Right cardiac atrium (tissue), 5 donors: ENCODE measurements around the gene NFS1. TPM values are rescaled to one million over a fixed set of nuclear protein-coding genes. Genes with fewer than 3 reads are reported as not detected.

Experiments used
- ATAC-seq, 2 donors: fragments of 200-7000 bp; cut with Tn5 transposase; one replicate each; pipeline versions ENCODE4 v1.8.0 to v1.9.1; 2020; ENCODE audit warnings: moderate library complexity in 2 of 2, mild to moderate bottlenecking in 1 of 2
- DNase-seq, 3 donors: peaks; one replicate each; pipeline ENCODE4 v3.0.0-alpha.2; 2020
- H3K27ac ChIP-seq: one replicate; pipeline ENCODE4 v1.5.1; 2013; ENCODE audit warnings: mild to moderate bottlenecking, low read length, control low read depth, moderate library complexity
- H3K27me3 ChIP-seq: one replicate; pipeline ENCODE4 v1.6.1; 2013; ENCODE audit not compliant: control insufficient read depth, insufficient read depth
- H3K4me1 ChIP-seq: one replicate; pipeline ENCODE4 v1.6.1; 2013; ENCODE audit warnings: low read length; ENCODE audit not compliant: control insufficient read depth, insufficient read depth
- H3K4me3 ChIP-seq: one replicate; pipeline ENCODE4 v1.5.1; 2013; ENCODE audit warnings: low read length, control low read depth
- H3K9me3 ChIP-seq: one replicate; pipeline ENCODE4 v1.6.1; 2013; ENCODE audit warnings: low read length; ENCODE audit not compliant: control insufficient read depth
- WGBS: extraction: QIAGEN DNeasy Blood & Tissue Kit; methylation state at CpG from one replicate; pipeline ENCODE4 v1.1.7; 2013; 5-methylcytosine and 5-hydroxymethylcytosine counted together
- intact Hi-C, 4 donors: fragments of 100-400 bp; cut with DNase I; formaldehyde crosslinking; loops; one replicate each; pipeline versions ENCODE4 v1.11.0 to v1.14.0; 2022 to 2023
- polyA plus RNA-seq: library from polyadenylated mRNA; stranded (reverse); fragments of 200-250 nt; gene quantifications from one replicate; pipeline ENCODE4 v1.2.3, GENCODE V29; 2013
- total RNA-seq, 4 donors: library from RNA; stranded (reverse); fragmentation: NEBNext Ultra II Directional; extraction: Animal tissue kit (Norgen Biotek cat#: 25700); gene quantifications; one replicate each; pipeline ENCODE4 v1.2.1, GENCODE V29; 2021
- donor health status: healthy with polysubstance abuse.
- donor health status: DM: no; HTN: yes; CAD: no.
- donor health status: DM: no; HTN: no; CAD: no.
- donor health status: DM: no; HTN: yes; CAD: no; lungs with severe emphysema.
- donor health status: DM: yes; HTN: yes; CAD: no.

NFS1 gene
- total and polyA plus RNA-seq, 5 donors: 29.2 to 41.7 (median 36.5) TPM

- WGBS: 76% methylated on average over 3 of the region's 3 CpGs
- no peaks in the 10 kb centered on the region for H3K9me3 ChIP-seq
- DNase-seq (no peak), ATAC-seq (no peak)
- H3K4me1 ChIP-seq: peaks cover 5% of the 10 kb centered on the region
- H3K4me3 ChIP-seq: no peak overlapping the region
- no peaks in the 10 kb centered on the region for H3K27me3 ChIP-seq
- H3K27ac ChIP-seq: no peak overlapping the region
- intact Hi-C loops: no loop called here
These were observed 48.5 kb downstream of the NFS1 start for GRCh38 chr20:35650632-35651031.

- no peak overlapping the region for H3K4me3 ChIP-seq
- no peak for ATAC-seq
- peaks cover 4% of the 10 kb centered on the region for H3K4me1 ChIP-seq
- intact Hi-C loops: no loop called here
- no peaks in the 10 kb centered on the region for H3K9me3 ChIP-seq
- no peaks in the 10 kb centered on the region for H3K27me3 ChIP-seq
- DNase-seq: no peak
- no peak overlapping the region for H3K27ac ChIP-seq
These were observed 50.3 kb downstream of the NFS1 start for GRCh38 chr20:35648836-35649235.

GRCh38 chr20:35644806-35645205 is 54.3 kb downstream of the NFS1 start:
- peaks cover 4% of the 10 kb centered on the region for H3K4me1 ChIP-seq
- no peaks in the 10 kb centered on the region for H3K27me3 ChIP-seq
- no peak overlapping the region for H3K27ac ChIP-seq
- DNase-seq (no peak), ATAC-seq (no peak)
- 85% methylated on average over 2 of the region's 2 CpGs for WGBS
- no peaks in the 10 kb centered on the region for H3K9me3 ChIP-seq
- intact Hi-C loops: no loop called here
- no peak overlapping the region for H3K4me3 ChIP-seq

- Histone ChIP-seq H3K9me3 (no peaks in the 10 kb centered on the region), H3K4me3 (no peak overlapping the region), H3K4me1 (peaks cover 4% of the 10 kb centered on the region), H3K27me3 (no peaks in the 10 kb centered on the region), H3K27ac (no peak overlapping the region)
- ATAC-seq (no peak), DNase-seq (no peak)
- intact Hi-C loops: no loop called here
- WGBS: 93% methylated on average over 7 of the region's 7 CpGs
These were observed 56.1 kb downstream of the NFS1 start for GRCh38 chr20:35643045-35643444.

GRCh38 chr20:35641743-35642142 is 57.4 kb downstream of the NFS1 start:
- Histone ChIP-seq H3K4me1 (peaks cover 8% of the 10 kb centered on the region), H3K9me3 (no peaks in the 10 kb centered on the region), H3K4me3 (no peak overlapping the region), H3K27me3 (no peaks in the 10 kb centered on the region), H3K27ac (no peak overlapping the region)
- ATAC-seq: no peak
- 88% methylated on average over 4 of the region's 4 CpGs for WGBS
- DNase-seq: no peak
- intact Hi-C loops: no loop called here

GRCh38 chr20:35640724-35641123 is 58.4 kb downstream of the NFS1 start:
- Histone ChIP-seq H3K9me3 (no peaks in the 10 kb centered on the region), H3K4me3 (no peak overlapping the region), H3K27ac (no peak overlapping the region), H3K27me3 (no peaks in the 10 kb centered on the region), H3K4me1 (peaks cover 9% of the 10 kb centered on the region)
- WGBS: 71% methylated on average over 3 of the region's 3 CpGs
- ATAC-seq (no peak), DNase-seq (no peak)
- intact Hi-C loops: no loop called here

GRCh38 chr20:35638751-35639150 is 60.4 kb downstream of the NFS1 start:
- Histone ChIP-seq H3K4me3 (no peak overlapping the region), H3K4me1 (peaks cover 14% of the 10 kb centered on the region), H3K27ac (no peak overlapping the region), H3K27me3 (no peaks in the 10 kb centered on the region), H3K9me3 (no peaks in the 10 kb centered on the region)
- DNase-seq (no peak), ATAC-seq (no peak)
- WGBS: 50% methylated on average over 2 of the region's 2 CpGs
- intact Hi-C loops: no loop called here

- intact Hi-C loops: no loop called here
- ATAC-seq (no peak), DNase-seq (no peak)
- no peak overlapping the region for H3K4me3 ChIP-seq
- H3K27me3 ChIP-seq: no peaks in the 10 kb centered on the region
- no peak overlapping the region for H3K27ac ChIP-seq
- no peaks in the 10 kb centered on the region for H3K9me3 ChIP-seq
- H3K4me1 ChIP-seq: peaks cover 14% of the 10 kb centered on the region
- 86% methylated on average over 6 of the region's 6 CpGs for WGBS
These were observed 61.9 kb downstream of the NFS1 start for GRCh38 chr20:35637276-35637675.

GRCh38 chr20:35636095-35636494 is 63.1 kb downstream of the NFS1 start:
- 55% methylated on average over 2 of the region's 2 CpGs for WGBS
- peaks cover 14% of the 10 kb centered on the region for H3K4me1 ChIP-seq
- ATAC-seq (no peak), DNase-seq (no peak)
- H3K9me3 ChIP-seq: no peaks in the 10 kb centered on the region
- H3K4me3 ChIP-seq: no peak overlapping the region
- intact Hi-C loops: no loop called here
- no peaks in the 10 kb centered on the region for H3K27me3 ChIP-seq
- no peak overlapping the region for H3K27ac ChIP-seq

- Histone ChIP-seq H3K27me3 (no peaks in the 10 kb centered on the region), H3K4me1 (peaks cover 12% of the 10 kb centered on the region), H3K9me3 (no peaks in the 10 kb centered on the region), H3K4me3 (no peak overlapping the region), H3K27ac (no peak overlapping the region)
- DNase-seq: no peak
- peak; percentile 18 to 48 for ATAC-seq
- 36% methylated on average over 4 of the region's 4 CpGs for WGBS
- intact Hi-C loops: no loop called here
These were observed 63.5 kb downstream of the NFS1 start for GRCh38 chr20:35635652-35636051.

- Histone ChIP-seq H3K27ac (no peak overlapping the region), H3K9me3 (no peaks in the 10 kb centered on the region), H3K4me3 (no peak overlapping the region), H3K4me1 (peaks cover 10% of the 10 kb centered on the region), H3K27me3 (no peaks in the 10 kb centered on the region)
- ATAC-seq (no peak), DNase-seq (no peak)
- 94% methylated on average over 13 of the region's 13 CpGs for WGBS
- intact Hi-C loops: no loop called here
These were observed 66.5 kb downstream of the NFS1 start for GRCh38 chr20:35632539-35633115.

GRCh38 chr20:35630636-35631035 is 68.5 kb downstream of the NFS1 start:
- peaks cover 4% of the 10 kb centered on the region for H3K4me1 ChIP-seq
- intact Hi-C loops: no loop called here
- no peaks in the 10 kb centered on the region for H3K27me3 ChIP-seq
- H3K4me3 ChIP-seq: no peak overlapping the region
- 94% methylated on average over 4 of the region's 4 CpGs for WGBS
- no peaks in the 10 kb centered on the region for H3K9me3 ChIP-seq
- ATAC-seq (no peak), DNase-seq (no peak)
- no peak overlapping the region for H3K27ac ChIP-seq
